ENCODE data around the gene TSFM.
"Not testable (repeated sequence)": the region's sequence is repeated elsewhere in the genome, so short reads cannot be mapped to it uniquely, and the experiment has no call there.

The TSFM gene

GRCh38 chr12:57816001-57816854, 33.6 kb downstream of the TSFM start:
- DNase-seq (ENCODE audit: low read depth): no peak
- no peak for TF ChIP-seq CTCF (IDR thresholded peaks at IDR 0.05; ENCODE audit: insufficient read depth, low read depth, low read length, missing control alignments)
- no peak overlapping the region for H3K4me3 ChIP-seq (ENCODE audit: low read depth, low read length)

GRCh38 chr12:57816855-57817151, 34.2 kb downstream of the TSFM start:
- TF ChIP-seq CTCF (IDR thresholded peaks at IDR 0.05; ENCODE audit: insufficient read depth, low read depth, low read length, missing control alignments): no peak
- DNase-seq (ENCODE audit: low read depth): no peak
- H3K4me3 ChIP-seq (ENCODE audit: low read depth, low read length): no peak overlapping the region

- no peak for TF ChIP-seq CTCF (IDR thresholded peaks at IDR 0.05; ENCODE audit: insufficient read depth, low read depth, low read length, missing control alignments)
- H3K4me3 ChIP-seq (ENCODE audit: low read depth, low read length): no peak overlapping the region
- no peak for DNase-seq (ENCODE audit: low read depth)
Observed at GRCh38 chr12:57817261-57817989, 34.8 kb downstream of the TSFM start.

- DNase-seq (ENCODE audit: low read depth): not testable (repeated sequence)
Observed at GRCh38 chr12:57817990-57818331, 35.4 kb downstream of the TSFM start.

GRCh38 chr12:57820119-57820518, 37.5 kb downstream of the TSFM start:
- not testable (repeated sequence) for DNase-seq (ENCODE audit: low read depth); H3K4me3 ChIP-seq (ENCODE audit: low read depth, low read length)

More at GRCh38 chr12:57817990-57818331, 35.4 kb downstream of the TSFM start:
- not testable (repeated sequence) for H3K4me3 ChIP-seq (ENCODE audit: low read depth, low read length)

- H3K4me3 ChIP-seq (ENCODE audit: low read depth, low read length); DNase-seq (ENCODE audit: low read depth): not testable (repeated sequence)
Observed at GRCh38 chr12:57821015-57821414, 38.4 kb downstream of the TSFM start.

GRCh38 chr12:57821474-57822214, 39.1 kb downstream of the TSFM start:
- DNase-seq (ENCODE audit: low read depth): no peak
- H3K4me3 ChIP-seq (ENCODE audit: low read depth, low read length): no peak overlapping the region

More at GRCh38 chr12:57821474-57822214, 39.1 kb downstream of the TSFM start:
- no peak for TF ChIP-seq CTCF (IDR thresholded peaks at IDR 0.05; ENCODE audit: insufficient read depth, low read depth, low read length, missing control alignments)
